ENCODE measurements around the gene CCDC187. TPM values are rescaled to one million over a fixed set of nuclear protein-coding genes. Genes with fewer than 3 reads are reported as not detected.

CCDC187 gene
- polyA plus RNA-seq, 1 donor from 2014 or later, result 0.15 TPM

DNA sequence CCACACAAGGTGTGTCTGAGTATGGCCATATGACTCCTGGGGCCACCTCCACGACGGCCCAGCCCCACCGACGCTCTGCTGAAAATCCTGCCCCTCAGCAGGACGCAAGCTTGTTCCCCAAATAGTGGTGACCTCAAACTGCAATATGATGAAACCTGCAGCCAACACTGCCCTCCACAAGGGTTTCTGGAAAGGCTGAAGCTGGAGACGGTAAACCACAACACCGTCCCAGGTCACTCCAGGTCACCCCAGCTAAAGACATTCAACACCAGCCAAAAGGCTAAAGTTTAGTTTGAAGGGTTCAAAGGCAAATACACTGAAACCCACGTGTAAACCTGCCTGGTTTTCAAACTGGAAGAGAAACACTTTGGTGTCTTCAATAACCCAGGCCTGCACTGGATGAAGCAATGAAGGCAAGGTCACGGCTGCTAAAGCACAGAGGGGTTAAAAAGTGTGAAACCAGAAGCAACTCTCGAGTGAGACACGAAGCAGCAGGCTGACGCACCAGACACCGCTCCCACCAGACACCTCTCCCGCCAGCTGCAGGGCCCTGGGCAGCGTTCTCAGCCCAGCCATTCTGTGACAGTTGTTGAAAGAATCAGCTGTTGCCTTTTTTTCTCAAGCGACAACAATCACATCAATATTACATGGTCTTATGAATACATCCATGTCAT is 97.2 kb downstream of the CCDC187 start:
- H3K9me3 Mint-ChIP-seq, result no peaks in the 10 kb centered on the region
- H3K27ac Mint-ChIP-seq, result peak overlapping the region in 2 of 3 donors; percentile 41 to 49
- peak overlapping the region in 1 of 4 donors; percentile 4 for H3K4me3 Mint-ChIP-seq
- peaks cover 2 to 12% (median 4%) of the 10 kb centered on the region in 3 donors for H3K4me1 Mint-ChIP-seq
- peaks cover 20% of the 10 kb centered on the region for H3K27me3 Mint-ChIP-seq
- H3K36me3 Mint-ChIP-seq, result no peaks in the 10 kb centered on the region

- H3K27me3 Mint-ChIP-seq, result peaks cover 25% of the 10 kb centered on the region
- no peak overlapping the region for H3K27ac Mint-ChIP-seq
Measured at GRCh38 chr9:136205707-136205992, 98.2 kb downstream of the CCDC187 start.

DNA sequence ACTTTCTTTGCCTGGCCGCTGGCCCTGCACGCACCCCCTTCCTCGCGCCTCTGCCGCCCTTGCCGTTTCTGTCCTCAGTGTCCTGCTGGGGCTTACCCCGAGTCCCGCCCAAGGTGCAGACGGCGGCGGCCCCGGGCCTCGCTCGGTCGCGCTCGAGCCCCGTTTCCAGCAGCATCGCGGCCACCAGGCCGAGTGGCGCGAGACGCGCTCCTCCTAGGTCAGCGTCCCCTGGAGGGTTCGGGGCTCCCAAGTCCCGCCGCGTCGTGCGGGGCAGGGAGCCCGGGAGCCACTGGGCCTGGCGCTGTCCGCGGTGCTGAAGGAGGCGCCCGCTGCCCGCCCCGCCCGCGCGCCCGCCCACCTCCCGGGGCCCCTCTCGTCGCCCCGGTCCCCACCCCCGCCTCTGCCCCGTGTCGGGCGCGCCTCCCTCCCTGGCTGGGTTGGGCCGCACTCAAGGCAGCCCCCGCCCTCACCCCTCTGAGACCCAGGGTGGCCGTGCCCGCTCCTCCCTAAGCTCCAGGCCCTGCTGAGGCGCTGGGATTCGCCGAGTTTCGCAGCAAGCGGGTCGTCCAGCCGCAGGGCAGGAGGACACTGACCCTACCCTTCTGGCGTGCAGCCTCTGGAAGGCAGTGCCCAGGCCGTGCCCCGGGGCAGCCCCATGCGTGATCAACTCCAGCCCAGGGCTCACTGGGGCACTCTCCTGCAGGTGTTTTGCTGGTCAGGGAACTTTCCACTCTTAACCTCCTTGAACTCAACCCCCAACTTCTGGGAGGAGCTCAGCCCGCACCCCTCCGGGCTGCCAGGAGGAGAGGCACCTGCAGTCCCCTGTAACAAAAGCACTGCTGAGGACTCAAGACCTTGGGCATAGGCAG is 98.8 kb downstream of the CCDC187 start, which contains the start of gene LHX3:
LHX3 (minus strand) TSS at position 291 of the 869 bp plus-strand sequence; CDS start at position 175, 116 bp downstream.
- Mint-ChIP-seq H3K9me3 (no peaks in the 10 kb centered on the region), H3K36me3 (no peaks in the 10 kb centered on the region), H3K27me3 (peaks cover 30% of the 10 kb centered on the region), H3K27ac (peak within 1 kb of the TSS; percentile 39 to 73 (median 63)), H3K4me3 (peak within 1 kb of the TSS in 3 of 4 donors; percentile 32 to 51 (median 42)), H3K4me1 (peaks cover 2 to 12% (median 3%) of the 10 kb centered on the region in 3 donors)

More at GRCh38 chr9:136205707-136205992, 98.2 kb downstream of the CCDC187 start:
- Mint-ChIP-seq H3K9me3 (no peaks in the 10 kb centered on the region), H3K36me3 (no peaks in the 10 kb centered on the region), H3K4me1 (peaks cover 2 to 12% (median 3%) of the 10 kb centered on the region in 3 donors), H3K4me3 (peak overlapping the region in 1 of 4 donors; percentile 32)

DNA sequence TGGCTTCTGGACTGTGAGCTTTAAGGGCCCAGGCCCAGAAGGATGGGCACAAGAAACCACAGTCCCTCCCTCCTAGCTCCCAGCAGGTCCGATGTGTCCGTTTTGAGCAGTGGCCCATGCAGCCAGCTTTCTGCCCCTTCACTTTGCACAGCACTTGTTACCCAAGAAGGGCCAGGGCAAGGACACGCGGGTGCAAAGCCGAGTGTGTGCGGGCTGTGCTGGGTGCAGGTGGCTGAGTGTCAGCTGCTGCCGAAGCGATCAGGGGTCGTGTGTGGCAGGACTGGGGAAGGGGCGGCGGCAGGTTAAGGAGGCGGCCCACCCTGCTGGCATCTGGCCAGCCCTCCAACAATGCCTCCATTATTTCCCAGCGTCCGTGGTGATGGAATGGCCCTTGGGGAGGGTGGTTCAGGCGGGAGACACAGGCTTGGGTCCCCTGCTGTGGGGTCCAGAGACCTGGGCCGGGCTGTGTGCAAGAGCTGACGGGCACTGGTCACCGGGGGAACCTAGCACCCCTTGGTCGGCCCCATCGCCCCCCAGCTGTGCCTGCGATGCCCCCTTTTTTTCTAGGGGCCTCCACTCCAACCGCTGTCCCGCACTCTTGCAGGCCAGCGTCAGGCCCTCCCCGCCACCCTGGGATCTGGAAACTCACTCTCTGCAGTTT is 99.6 kb downstream of the CCDC187 start:
- Mint-ChIP-seq H3K4me1 (peaks cover 2 to 12% (median 3%) of the 10 kb centered on the region in 3 donors), H3K4me3 (peak overlapping the region in 1 of 4 donors; percentile 51), H3K9me3 (no peaks in the 10 kb centered on the region), H3K36me3 (no peaks in the 10 kb centered on the region), H3K27ac (peak overlapping the region; percentile 39 to 73 (median 63)), H3K27me3 (peaks cover 34% of the 10 kb centered on the region)

- H3K27ac Mint-ChIP-seq, result peak overlapping the region; percentile 39 to 73 (median 63)
- H3K4me1 Mint-ChIP-seq, result peaks cover 2 to 12% (median 3%) of the 10 kb centered on the region in 3 donors
- H3K27me3 Mint-ChIP-seq, result peaks cover 35% of the 10 kb centered on the region
Measured at GRCh38 chr9:136203408-136204144, 100.3 kb downstream of the CCDC187 start.

GRCh38 chr9:136202454-136203407 is 101.2 kb downstream of the CCDC187 start:
- H3K4me3 Mint-ChIP-seq, result peak overlapping the region in 1 of 4 donors; percentile 39
- no peaks in the 10 kb centered on the region for H3K9me3 Mint-ChIP-seq
- H3K36me3 Mint-ChIP-seq, result no peaks in the 10 kb centered on the region
- H3K27ac Mint-ChIP-seq, result no peak overlapping the region
- H3K4me1 Mint-ChIP-seq, result peaks cover 5 to 12% (median 5%) of the 10 kb centered on the region in 3 donors
- H3K27me3 Mint-ChIP-seq, result peaks cover 44% of the 10 kb centered on the region

More at GRCh38 chr9:136203408-136204144, 100.3 kb downstream of the CCDC187 start:
- Mint-ChIP-seq H3K36me3 (no peaks in the 10 kb centered on the region), H3K4me3 (peak overlapping the region in 2 of 4 donors; percentile 39 to 42), H3K9me3 (no peaks in the 10 kb centered on the region)

DNA sequence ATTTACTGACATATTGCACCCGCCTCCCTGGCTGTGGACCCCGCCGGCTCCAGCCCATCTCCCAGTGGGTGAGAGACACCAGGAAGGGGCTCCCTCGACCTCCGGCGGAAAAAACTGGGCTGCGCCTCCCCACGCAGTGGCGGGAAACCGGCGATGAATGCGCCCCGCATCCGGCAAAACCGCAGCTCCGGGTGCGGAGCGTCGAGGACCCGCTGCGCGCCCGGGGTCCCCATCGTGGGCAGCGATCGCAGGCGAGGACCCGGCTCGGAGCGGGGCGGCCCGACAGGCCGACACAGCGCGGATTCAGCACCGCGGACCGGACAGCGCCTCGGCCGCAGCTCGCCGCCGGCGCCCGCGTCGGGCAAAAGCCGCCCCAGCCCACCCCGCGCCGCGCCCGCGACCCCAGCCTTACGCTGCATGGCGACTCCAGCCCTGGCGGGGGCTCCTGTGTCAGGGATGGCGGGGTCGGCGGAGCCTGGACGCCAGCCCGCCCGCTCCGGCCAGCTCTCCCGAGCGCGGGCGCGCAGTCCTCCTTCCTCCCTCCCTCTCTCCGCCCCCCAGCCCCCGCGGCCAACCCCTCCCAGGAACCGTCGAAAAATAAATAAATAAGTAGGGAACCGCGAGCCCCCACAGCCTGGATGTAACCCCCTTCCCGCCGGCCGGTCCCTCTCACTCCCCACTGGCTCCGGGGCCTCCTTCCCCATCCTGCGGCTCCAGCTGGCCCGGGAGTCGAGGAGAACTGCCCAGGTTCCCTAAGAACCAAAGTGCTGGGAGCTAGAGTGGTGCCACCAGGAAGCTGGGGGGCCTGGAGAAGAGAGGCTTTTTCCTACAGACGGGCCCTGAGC is 102.1 kb downstream of the CCDC187 start:
- Mint-ChIP-seq H3K27ac (peak overlapping the region in 2 of 3 donors; percentile 71 to 74), H3K4me3 (no peak overlapping the region), H3K27me3 (peaks cover 46% of the 10 kb centered on the region), H3K4me1 (peaks cover 4 to 10% (median 5%) of the 10 kb centered on the region in 3 donors), H3K36me3 (no peaks in the 10 kb centered on the region), H3K9me3 (no peaks in the 10 kb centered on the region)

DNA sequence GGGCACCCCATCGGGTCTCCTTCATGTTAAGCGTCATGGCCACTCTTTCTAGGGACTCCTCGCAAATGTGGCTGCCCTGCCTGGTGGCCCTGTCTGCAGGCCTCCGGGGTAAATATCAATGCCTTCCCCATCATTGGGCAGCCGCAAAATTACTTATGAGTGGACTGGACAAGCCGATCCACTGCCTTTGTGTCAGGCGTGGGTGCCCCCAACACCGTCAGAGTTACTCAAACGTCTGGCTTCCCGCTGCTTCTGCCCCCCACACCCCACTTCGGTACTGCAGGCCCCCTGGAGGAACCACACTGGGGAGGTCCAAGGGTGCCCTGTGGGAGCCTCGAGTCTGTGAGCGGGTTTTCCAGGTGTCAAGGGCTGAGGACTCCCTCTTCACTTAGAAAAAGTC is 102.7 kb downstream of the CCDC187 start:
- peaks cover 52% of the 10 kb centered on the region for H3K27me3 Mint-ChIP-seq
- H3K36me3 Mint-ChIP-seq, result no peaks in the 10 kb centered on the region
- H3K4me1 Mint-ChIP-seq, result peaks cover 6 to 9% (median 8%) of the 10 kb centered on the region in 3 donors
- H3K9me3 Mint-ChIP-seq, result no peaks in the 10 kb centered on the region
- H3K4me3 Mint-ChIP-seq, result peak overlapping the region in 2 of 4 donors; percentile 33 to 43
- peak overlapping the region in 2 of 3 donors; percentile 71 to 74 for H3K27ac Mint-ChIP-seq

GRCh38 chr9:136200424-136200823 is 103.5 kb downstream of the CCDC187 start:
- H3K36me3 Mint-ChIP-seq, result no peaks in the 10 kb centered on the region
- H3K4me3 Mint-ChIP-seq, result peak overlapping the region in 2 of 4 donors; percentile 43
- H3K4me1 Mint-ChIP-seq, result peaks cover 5 to 8% (median 6%) of the 10 kb centered on the region in 3 donors
- no peaks in the 10 kb centered on the region for H3K9me3 Mint-ChIP-seq
- H3K27ac Mint-ChIP-seq, result peak overlapping the region in 1 of 3 donors; percentile 71
- H3K27me3 Mint-ChIP-seq, result peaks cover 50% of the 10 kb centered on the region

Other genes with a start within 250 kb of the CCDC187 start
- 0.78 TPM for gene NACC2, start 208.8 kb downstream of the CCDC187 start, polyA plus RNA-seq
- 30.3 TPM for gene TMEM250, start 185.2 kb downstream of the CCDC187 start, polyA plus RNA-seq
- gene LHX3, start 99.0 kb downstream of the CCDC187 start, polyA plus RNA-seq, result not detected
- 2.1 TPM for gene QSOX2, start 58.3 kb downstream of the CCDC187 start, polyA plus RNA-seq
- gene GPSM1, start 23.4 kb upstream of the CCDC187 start, polyA plus RNA-seq, result not detected
- gene DNLZ, start 59.6 kb upstream of the CCDC187 start, polyA plus RNA-seq, result 78.0 TPM
- gene CARD9, start 69.6 kb upstream of the CCDC187 start, polyA plus RNA-seq, result 0.26 TPM
- 3.8 TPM for gene SNAPC4, start 96.1 kb upstream of the CCDC187 start, polyA plus RNA-seq
- 7.4 TPM for gene ENTR1, start 106.5 kb upstream of the CCDC187 start, polyA plus RNA-seq
- 35.0 TPM for gene PMPCA, start 106.6 kb upstream of the CCDC187 start, polyA plus RNA-seq
- gene INPP5E, start 135.8 kb upstream of the CCDC187 start, polyA plus RNA-seq, result 6.9 TPM
- 30.1 TPM for gene SEC16A, start 178.9 kb upstream of the CCDC187 start, polyA plus RNA-seq
- 3.5 TPM for gene NOTCH1, start 242.0 kb upstream of the CCDC187 start, polyA plus RNA-seq